Mammary epithelial cell (primary cell): ENCODE results near the gene PTPRG.

Source experiments
- CTCF ChIP-seq, 2 donors: IDR thresholded peaks in 1 of 2; conservative IDR thresholded peaks in 1 of 2; 2 replicates each; pipeline ENCODE4 v1.5.1; 2011 to 2012; ENCODE audit warnings: inconsistent platforms in 2 of 2, low read length in 2 of 2, mild to moderate bottlenecking in 2 of 2, control low read depth in 1 of 2, low read depth in 1 of 2; ENCODE audit not compliant: insufficient read depth in 1 of 2; ENCODE audit errors: extremely low read depth in 1 of 2
- EZH2 ChIP-seq: IDR thresholded peaks from 2 replicates; pipeline ENCODE4 v1.6.1; 2012; ENCODE audit warnings: low read length, inconsistent platforms, borderline replicate concordance

- TF ChIP-seq CTCF (conservative IDR thresholded peaks at IDR 0.05 in 1 of 2, IDR thresholded peaks at IDR 0.05 in 1 of 2; ENCODE audit: extremely low read depth in 1 of 2, insufficient read depth in 1 of 2, low read depth in 1 of 2, low read length in 2 of 2) (no peak), EZH2 (no peak)
Measured at GRCh38 chr3:62095080-62095479, 533.7 kb downstream of the PTPRG start.
